Activated naive CD4-positive, alpha-beta T cell treated with anti-CD3 and anti-CD28 coated beads, Interleukin-2, amount 10 ng/mL, durations not matched to agents 7 days and 5 days (primary cell): ENCODE data around the gene ROS1.

Experiments
- CTCF ChIA-PET: fragments of 350-600 bp; sonication (Branson Sonifier 250); formaldehyde crosslinking; loops from one replicate; lab custom pipeline; 2021; ENCODE audit warnings: antibody characterized with exemption; lab: Charles Lee
- DNase-seq: peaks from one replicate; pipeline ENCODE4 v3.0.0-alpha.2; 2020
- H3K27ac Mint-ChIP-seq: one replicate; pipeline ENCODE4 v1.8.0; 2021; ENCODE audit warnings: mild to moderate bottlenecking, moderate library complexity, mixed read lengths
- H3K27me3 Mint-ChIP-seq: one replicate; pipeline ENCODE4 v1.8.0; 2021; ENCODE audit warnings: mild to moderate bottlenecking, mixed read lengths
- H3K36me3 Mint-ChIP-seq: one replicate; pipeline ENCODE4 v1.8.0; 2021; ENCODE audit warnings: mixed read lengths
- H3K4me1 Mint-ChIP-seq: one replicate; pipeline ENCODE4 v1.8.0; 2021; ENCODE audit warnings: mixed read lengths
- H3K4me3 Mint-ChIP-seq: one replicate; pipeline ENCODE4 v1.8.0; 2021; ENCODE audit warnings: mild to moderate bottlenecking, moderate library complexity, mixed read lengths
- H3K9me3 Mint-ChIP-seq: one replicate; pipeline ENCODE4 v1.8.0; 2021; ENCODE audit warnings: mixed read lengths

The ROS1 gene

DNA sequence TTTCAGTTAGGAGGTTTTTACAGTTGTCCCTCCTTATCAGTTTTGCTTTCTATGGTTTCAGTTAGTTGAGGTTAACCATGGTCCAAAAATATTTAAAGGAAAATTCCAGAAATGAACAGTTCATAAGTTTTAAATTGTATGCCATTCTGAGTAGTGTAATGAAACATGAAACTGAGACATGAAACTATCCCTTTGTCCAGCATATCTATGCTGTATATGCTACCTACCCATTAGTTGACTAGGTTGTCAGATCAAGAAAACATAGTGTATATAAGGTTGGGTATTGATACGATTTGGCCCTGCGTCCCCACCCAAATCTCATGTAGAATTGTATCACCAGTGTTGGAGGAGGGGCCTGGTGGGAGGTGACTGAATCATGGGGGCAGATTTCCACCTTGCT lies 121.3 kb downstream of the ROS1 start:
- no peaks in the 10 kb centered on the region for H3K4me1 Mint-ChIP-seq
- no peak for DNase-seq
- H3K27ac Mint-ChIP-seq = no peak overlapping the region
- no peaks in the 10 kb centered on the region for H3K27me3 Mint-ChIP-seq
- H3K9me3 Mint-ChIP-seq = no peaks in the 10 kb centered on the region
- H3K36me3 Mint-ChIP-seq = no peaks in the 10 kb centered on the region
- CTCF ChIA-PET = no interaction called here
- no peak overlapping the region for H3K4me3 Mint-ChIP-seq

DNA sequence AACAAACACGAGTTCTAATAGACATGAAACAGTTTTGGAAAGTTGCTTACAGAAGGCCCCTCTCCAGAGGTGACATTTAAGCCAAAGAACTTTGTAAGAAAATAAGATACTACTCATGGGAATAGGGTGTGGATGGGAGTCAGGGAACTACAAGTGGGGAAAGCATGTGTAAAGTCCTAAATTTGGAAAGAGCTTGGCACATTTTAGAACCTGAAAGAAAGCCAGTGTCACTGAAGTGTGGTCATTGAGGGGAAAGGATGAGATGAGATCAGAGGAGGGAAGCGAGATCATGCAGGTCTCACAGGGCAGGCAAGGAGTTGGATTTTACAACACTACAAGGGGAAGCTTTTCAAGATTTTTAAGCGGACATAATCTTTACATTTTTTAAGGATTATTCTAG lies 122.4 kb downstream of the ROS1 start:
- Mint-ChIP-seq H3K27me3 (no peaks in the 10 kb centered on the region), H3K9me3 (no peaks in the 10 kb centered on the region), H3K4me3 (no peak overlapping the region), H3K4me1 (no peaks in the 10 kb centered on the region), H3K36me3 (no peaks in the 10 kb centered on the region), H3K27ac (no peak overlapping the region)
- CTCF ChIA-PET = no interaction called here
- no peak for DNase-seq

DNA sequence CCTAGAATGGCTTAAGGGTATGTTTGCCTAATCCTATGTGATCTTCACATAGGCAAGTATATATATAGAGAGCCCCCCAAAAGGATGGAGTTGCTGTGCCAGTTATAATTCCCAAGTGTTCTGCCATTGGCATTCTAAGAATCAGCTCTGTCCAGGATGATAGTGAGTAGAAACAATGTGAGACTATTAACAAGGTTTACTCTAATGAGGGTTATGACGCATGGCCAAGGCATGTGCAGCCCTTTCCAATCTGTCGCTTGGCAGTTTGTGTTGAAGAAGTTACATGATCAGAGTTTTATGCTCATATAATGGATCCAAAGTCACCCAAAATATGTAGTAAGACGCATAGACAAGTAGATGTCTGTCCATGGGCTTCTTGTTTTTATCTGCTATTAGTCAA lies 126.8 kb downstream of the ROS1 start:
- no peaks in the 10 kb centered on the region for H3K9me3 Mint-ChIP-seq
- DNase-seq = no peak
- CTCF ChIA-PET = no interaction called here
- no peaks in the 10 kb centered on the region for H3K27me3 Mint-ChIP-seq
- no peak overlapping the region for H3K4me3 Mint-ChIP-seq
- no peaks in the 10 kb centered on the region for H3K36me3 Mint-ChIP-seq
- H3K27ac Mint-ChIP-seq = no peak overlapping the region
- no peaks in the 10 kb centered on the region for H3K4me1 Mint-ChIP-seq

DNA sequence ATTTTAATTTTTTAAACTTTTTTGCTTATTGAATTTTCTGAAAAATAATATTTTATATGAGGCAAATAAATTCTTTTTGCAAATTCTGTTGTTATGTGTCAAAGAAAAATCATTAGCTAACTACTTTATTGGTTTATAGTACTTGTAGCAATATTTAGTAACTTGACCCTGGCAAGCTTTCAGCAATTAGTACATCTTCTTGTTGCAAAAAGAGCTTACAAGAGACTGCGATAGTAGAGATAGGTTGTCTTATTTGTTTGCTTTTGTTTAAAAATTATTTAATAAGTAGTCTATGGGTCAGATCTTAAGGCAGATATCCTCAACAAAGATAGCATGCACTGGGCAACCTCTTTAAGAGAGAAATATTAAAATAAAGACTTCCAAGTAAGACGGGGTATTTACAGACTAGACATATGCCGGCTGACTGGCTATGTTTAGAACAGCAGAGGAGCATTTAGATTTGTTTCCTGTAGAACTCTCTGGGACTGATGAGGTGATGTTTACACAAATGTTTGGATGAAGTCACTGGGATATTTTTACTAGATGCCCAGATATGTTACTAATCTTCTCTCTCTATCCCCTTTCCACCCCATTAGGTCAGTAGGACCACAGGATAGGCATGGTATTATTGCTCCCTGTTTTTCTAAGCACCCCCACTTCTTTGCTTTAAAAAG lies 135.4 kb downstream of the ROS1 start:
- H3K4me3 Mint-ChIP-seq = no peak overlapping the region
- H3K27me3 Mint-ChIP-seq = no peaks in the 10 kb centered on the region
- no peaks in the 10 kb centered on the region for H3K9me3 Mint-ChIP-seq
- CTCF ChIA-PET = no interaction called here
- no peaks in the 10 kb centered on the region for H3K4me1 Mint-ChIP-seq
- no peak overlapping the region for H3K27ac Mint-ChIP-seq
- DNase-seq = no peak
- no peaks in the 10 kb centered on the region for H3K36me3 Mint-ChIP-seq

DNA sequence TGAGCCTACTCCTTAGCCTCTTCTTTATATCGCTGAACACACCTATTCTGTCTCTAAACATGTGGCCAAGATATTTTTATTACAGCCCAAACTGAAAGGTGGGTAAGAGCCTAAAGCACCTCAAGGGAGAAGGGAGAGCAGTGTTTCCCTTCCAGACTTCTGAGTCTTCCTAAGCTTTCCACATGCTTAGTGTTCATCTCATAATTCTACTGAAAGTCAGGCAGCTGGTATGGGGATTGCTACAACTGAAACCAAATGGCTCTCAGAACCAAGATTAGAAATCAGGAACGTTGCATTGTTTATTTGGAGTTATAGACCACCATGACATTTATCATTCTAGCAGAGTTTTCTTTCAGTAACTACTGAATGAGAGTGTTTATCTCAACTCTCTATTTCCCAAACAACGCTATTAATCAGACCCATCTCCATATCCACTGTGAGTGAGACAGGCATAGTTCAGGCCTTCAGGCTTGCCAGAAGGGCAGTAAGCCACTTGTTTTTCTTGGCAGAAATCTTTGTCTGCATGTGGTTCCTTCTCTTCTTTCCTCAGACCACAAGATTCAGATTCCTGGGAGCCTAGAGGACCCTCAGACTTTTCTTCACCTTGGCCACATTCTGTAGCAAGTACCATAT lies 137.5 kb downstream of the ROS1 start:
- H3K27me3 Mint-ChIP-seq = no peaks in the 10 kb centered on the region
- no peak for DNase-seq

DNA sequence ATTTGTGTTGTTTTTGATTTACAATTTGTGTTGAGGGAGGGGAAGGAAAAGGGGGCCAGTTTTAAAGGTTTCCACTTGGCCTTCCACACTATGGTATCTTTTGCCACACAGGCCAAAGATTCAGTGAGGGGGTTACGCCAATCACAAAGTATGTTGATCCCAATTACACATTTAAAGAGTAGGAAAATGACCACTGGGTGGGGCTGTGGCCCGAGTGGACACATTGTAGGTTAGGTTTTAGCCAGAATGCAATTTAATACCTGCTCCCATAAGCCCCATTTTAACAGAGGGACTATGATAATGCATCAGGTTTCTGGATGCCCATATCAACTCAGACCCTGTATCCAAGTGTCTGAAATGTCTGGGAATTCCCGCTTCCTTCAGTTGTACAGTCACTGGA lies 144.8 kb downstream of the ROS1 start:
- Mint-ChIP-seq H3K4me3 (no peak overlapping the region), H3K27me3 (peaks cover 5% of the 10 kb centered on the region), H3K9me3 (no peaks in the 10 kb centered on the region), H3K27ac (no peak overlapping the region), H3K36me3 (no peaks in the 10 kb centered on the region), H3K4me1 (no peaks in the 10 kb centered on the region)
- no peak for DNase-seq
- CTCF ChIA-PET = no interaction called here

More for the DNA sequence above, 137.5 kb downstream of the ROS1 start:
- Mint-ChIP-seq H3K36me3 (no peaks in the 10 kb centered on the region), H3K4me3 (no peak overlapping the region), H3K27ac (no peak overlapping the region), H3K9me3 (no peaks in the 10 kb centered on the region), H3K4me1 (no peaks in the 10 kb centered on the region)
- CTCF ChIA-PET = no interaction called here

DNA sequence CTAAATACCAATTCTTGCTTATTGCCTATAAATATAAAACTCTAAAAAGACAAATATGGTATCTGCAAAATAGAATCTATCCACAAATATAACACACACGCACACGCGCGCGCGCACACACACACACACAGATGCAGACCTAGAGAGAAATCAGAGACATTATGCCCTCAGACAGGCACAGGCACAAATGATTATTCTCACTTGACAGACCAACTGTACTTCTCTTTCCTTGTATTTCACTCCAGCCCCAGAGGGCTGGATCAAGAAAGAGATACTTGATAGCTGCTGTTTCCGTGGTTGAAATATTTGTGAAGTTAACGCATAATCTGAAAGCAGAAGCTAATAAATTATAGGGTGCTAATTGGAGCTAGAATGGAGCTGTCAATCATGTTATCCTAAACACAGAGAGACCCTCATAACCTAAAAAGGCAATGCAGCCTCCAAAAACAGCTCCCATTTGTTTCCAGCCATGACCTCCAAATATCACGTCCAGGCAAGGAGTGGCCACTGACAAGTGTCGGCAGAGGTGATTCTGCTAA lies 148.9 kb downstream of the ROS1 start:
- no peaks in the 10 kb centered on the region for H3K36me3 Mint-ChIP-seq
- CTCF ChIA-PET = no interaction called here
- H3K4me3 Mint-ChIP-seq = no peak overlapping the region
- no peaks in the 10 kb centered on the region for H3K4me1 Mint-ChIP-seq
- no peak for DNase-seq
- H3K9me3 Mint-ChIP-seq = no peaks in the 10 kb centered on the region
- H3K27me3 Mint-ChIP-seq = peaks cover 38% of the 10 kb centered on the region
- no peak overlapping the region for H3K27ac Mint-ChIP-seq

DNA sequence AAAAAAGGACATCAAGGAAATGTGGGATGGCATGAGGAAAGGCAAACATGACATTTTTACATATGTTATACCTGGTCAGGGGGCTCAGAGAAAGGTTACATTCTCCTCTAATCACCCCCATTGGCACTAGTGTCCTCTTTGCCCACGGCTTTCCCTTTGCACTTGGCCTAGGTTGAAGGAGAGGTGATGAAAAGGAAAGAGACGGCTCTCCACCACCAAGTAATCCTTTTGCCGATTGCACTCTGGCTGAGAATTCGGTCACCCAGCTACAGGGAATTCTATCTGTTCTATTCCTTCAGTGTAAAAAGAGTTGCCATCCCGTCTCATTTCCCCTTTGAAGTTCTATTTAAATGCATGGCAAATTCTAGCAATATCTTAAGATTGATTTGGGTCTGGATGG lies 150.0 kb downstream of the ROS1 start:
- no peaks in the 10 kb centered on the region for H3K9me3 Mint-ChIP-seq
- CTCF ChIA-PET = no interaction called here
- no peak overlapping the region for H3K27ac Mint-ChIP-seq
- no peak overlapping the region for H3K4me3 Mint-ChIP-seq
- no peak for DNase-seq
- peaks cover 47% of the 10 kb centered on the region for H3K27me3 Mint-ChIP-seq
- no peaks in the 10 kb centered on the region for H3K4me1 Mint-ChIP-seq
- no peaks in the 10 kb centered on the region for H3K36me3 Mint-ChIP-seq

DNA sequence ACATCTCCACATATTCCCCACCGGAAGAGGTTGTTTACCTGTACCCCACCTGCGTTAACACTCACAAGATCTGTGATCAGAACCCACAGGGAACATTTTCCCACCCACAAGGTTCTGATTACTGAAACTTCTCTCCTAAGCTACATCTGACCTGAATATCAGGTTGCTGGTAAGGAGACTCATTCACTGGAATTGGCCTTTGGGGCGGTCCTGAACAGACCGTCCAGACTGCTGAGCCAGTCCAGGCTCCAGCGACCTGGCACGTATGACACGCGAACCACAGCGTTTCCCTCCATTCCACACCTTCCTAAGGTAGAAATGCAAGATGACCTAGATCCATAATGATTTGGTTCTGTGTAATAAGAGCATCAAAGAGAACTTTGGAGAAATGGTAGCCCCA lies 150.5 kb downstream of the ROS1 start:
- CTCF ChIA-PET = no interaction called here
- H3K4me3 Mint-ChIP-seq = no peak overlapping the region
- H3K27me3 Mint-ChIP-seq = peaks cover 51% of the 10 kb centered on the region
- no peaks in the 10 kb centered on the region for H3K36me3 Mint-ChIP-seq
- no peaks in the 10 kb centered on the region for H3K4me1 Mint-ChIP-seq
- H3K9me3 Mint-ChIP-seq = no peaks in the 10 kb centered on the region
- no peak for DNase-seq
- H3K27ac Mint-ChIP-seq = no peak overlapping the region

DNA sequence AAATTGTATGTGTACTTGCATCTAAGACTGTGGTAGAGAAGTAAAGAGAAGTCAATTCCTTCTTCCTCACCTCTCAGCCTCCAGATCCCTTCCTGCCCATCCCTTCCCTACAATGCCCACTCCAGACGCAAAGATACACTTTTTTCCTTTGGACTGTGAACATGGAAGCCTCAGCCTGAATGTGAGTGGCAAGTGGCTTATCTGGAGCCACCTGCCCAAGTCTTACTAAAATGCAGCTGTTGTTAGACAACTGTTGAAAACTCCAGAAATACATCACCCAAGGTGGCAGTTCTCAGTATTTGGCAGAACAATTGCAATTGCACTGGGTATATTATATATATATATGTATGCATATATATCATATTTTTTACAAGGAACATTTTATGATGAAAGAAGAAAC lies 152.9 kb downstream of the ROS1 start:
- Mint-ChIP-seq H3K36me3 (peaks cover 2% of the 10 kb centered on the region), H3K27ac (no peak overlapping the region), H3K4me3 (no peak overlapping the region), H3K9me3 (no peaks in the 10 kb centered on the region), H3K4me1 (peaks cover 3% of the 10 kb centered on the region), H3K27me3 (peaks cover 74% of the 10 kb centered on the region)
- CTCF ChIA-PET = interaction anchor here (1.8 kb wide), 1 partner anchor 12 kb away, joined by 5 read pairs; no protein-coding TSS in a partner anchor
- DNase-seq = no peak

DNA sequence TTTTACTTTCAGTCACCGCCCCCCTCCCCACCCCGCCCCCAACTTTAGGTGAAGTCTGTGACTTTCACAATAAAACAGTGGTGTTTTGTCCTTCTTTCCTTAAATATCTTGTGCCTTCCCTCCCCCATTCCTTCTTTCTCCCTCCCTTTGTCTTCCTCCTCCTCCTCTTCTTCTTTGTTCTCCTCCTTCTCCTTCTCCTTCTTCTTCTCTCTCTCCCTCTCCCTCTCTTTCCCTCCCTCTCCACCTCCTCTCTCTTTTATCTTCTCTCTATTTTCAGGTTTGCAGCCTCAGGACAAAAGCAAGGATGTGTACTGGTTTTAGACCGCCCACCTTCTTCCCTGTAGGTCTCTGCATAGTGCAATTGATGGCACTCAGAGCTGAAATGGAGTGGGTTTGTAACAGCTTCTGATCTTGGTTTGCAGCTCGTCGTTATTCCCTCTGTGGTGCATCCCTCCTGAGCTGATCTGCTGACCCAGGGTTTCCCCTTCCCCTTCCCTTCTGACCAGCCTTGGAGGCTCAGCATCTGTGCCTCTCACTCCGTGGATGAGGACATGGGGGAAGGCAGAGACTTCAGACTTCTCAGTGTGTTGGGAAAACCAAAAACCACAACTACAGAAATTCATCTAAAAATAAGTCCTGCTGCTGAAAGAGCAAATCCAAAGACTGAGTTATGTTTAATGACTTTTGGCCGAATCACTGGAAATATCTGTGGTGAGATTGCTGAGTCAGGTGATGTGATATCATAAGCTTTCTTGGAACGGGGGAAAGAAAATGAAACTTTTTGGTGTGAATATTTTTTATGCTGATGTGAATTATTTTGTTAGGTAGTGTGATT lies 153.5 kb downstream of the ROS1 start:
- CTCF ChIA-PET = interaction anchor here (1.8 kb wide), 1 partner anchor 11 kb away, joined by 5 read pairs; no protein-coding TSS in a partner anchor

DNA sequence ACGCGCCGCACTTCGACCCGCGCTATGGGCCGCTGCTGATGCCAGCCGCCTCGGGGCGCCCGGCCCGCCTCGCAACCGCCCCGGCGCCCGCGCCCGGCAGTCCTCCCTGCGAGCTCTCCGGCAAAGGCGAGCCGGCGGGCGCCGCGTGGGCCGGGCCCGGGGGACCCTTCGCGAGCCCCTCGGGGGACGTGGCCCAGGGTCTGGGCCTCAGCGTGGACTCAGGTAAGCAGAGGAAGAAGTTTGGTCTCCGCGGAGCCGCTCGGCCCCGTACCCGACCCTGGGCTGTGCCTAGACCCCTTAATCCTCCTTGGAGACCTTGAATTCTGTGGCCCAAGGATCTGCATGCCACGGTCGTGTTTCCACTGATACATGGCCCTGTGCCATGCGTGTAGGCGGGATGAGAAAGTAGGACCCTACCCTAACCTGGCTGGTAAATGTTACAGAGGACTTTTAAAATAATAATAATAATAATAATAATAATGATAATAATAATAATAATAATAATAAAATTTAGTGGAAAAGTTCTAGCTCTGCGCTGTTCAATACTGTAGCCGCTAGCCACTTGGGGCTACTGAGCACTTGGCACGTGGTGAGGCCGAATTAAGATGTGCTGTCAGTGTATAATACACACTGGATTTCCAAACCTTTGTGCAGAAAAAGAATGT lies 154.8 kb downstream of the ROS1 start:
- H3K27me3 Mint-ChIP-seq = peaks cover 92% of the 10 kb centered on the region

More for the DNA sequence above, 153.5 kb downstream of the ROS1 start:
- Mint-ChIP-seq H3K4me1 (peaks cover 3% of the 10 kb centered on the region), H3K36me3 (peaks cover 2% of the 10 kb centered on the region), H3K27ac (no peak overlapping the region), H3K4me3 (no peak overlapping the region), H3K9me3 (no peaks in the 10 kb centered on the region), H3K27me3 (peaks cover 81% of the 10 kb centered on the region)
- no peak for DNase-seq

DNA sequence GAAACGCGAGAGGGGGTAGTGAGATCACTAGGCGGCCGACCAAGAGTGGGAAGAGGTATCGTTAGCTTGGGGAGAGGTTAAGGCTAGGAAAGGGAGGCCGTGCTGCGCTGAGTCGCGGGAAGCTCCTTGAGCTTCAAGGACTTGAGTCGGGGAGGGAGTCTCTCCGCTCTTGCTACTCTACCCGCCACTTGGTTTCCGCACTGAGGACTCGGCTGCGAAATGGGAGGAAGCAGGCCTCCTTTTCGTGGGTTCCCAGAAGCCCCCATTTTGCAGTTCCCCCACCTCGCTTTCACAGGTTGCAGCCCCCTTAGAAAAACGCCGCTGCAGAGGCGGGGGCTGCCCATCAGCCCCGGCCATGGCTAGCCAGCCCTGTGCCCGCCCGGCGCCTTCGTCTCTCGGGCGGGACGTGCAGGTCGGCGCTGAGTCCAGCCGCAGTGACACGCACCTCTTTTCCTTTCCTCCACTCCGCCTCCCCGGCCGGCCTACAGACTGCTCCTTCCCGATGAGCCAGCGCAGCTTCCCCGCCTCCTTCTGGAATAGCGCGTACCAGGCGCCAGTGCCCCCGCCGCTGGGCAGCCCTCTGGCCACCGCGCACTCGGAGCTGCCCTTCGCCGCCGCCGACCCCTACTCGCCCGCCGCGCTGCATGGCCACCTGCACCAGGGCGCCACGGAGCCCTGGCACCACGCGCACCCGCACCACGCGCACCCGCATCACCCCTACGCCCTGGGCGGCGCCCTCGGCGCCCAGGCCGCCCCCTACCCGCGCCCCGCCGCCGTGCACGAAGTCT lies 155.5 kb downstream of the ROS1 start:
- no peak overlapping the region for H3K27ac Mint-ChIP-seq

More for the DNA sequence above, 154.8 kb downstream of the ROS1 start:
- CTCF ChIA-PET = no interaction called here
- H3K4me1 Mint-ChIP-seq = peaks cover 7% of the 10 kb centered on the region
- no peak for DNase-seq
- H3K4me3 Mint-ChIP-seq = no peak overlapping the region
- H3K27ac Mint-ChIP-seq = no peak overlapping the region
- H3K9me3 Mint-ChIP-seq = no peaks in the 10 kb centered on the region
- H3K36me3 Mint-ChIP-seq = peaks cover 2% of the 10 kb centered on the region

More for the DNA sequence above, 155.5 kb downstream of the ROS1 start:
- H3K4me3 Mint-ChIP-seq = no peak overlapping the region
- peaks cover 92% of the 10 kb centered on the region for H3K27me3 Mint-ChIP-seq
- peaks cover 2% of the 10 kb centered on the region for H3K36me3 Mint-ChIP-seq
- CTCF ChIA-PET = no interaction called here
- no peak for DNase-seq
- peaks cover 7% of the 10 kb centered on the region for H3K4me1 Mint-ChIP-seq
- no peaks in the 10 kb centered on the region for H3K9me3 Mint-ChIP-seq
